HEK293T (cell line): ENCODE results near the gene RNF152.

ENCODE experiments used
- CTCF ChIA-PET: fragments of 350-600 bp; formaldehyde crosslinking; extraction: SDS; loops from one replicate; lab custom pipeline; 2021; ENCODE audit warnings: antibody characterized with exemption, inconsistent platforms; lab: Yijun Ruan, JAX
- POLR2A ChIA-PET: fragments of 350-600 bp; formaldehyde crosslinking; extraction: SDS; loops from one replicate; lab custom pipeline; 2020; ENCODE audit warnings: antibody characterized with exemption, inconsistent platforms; lab: Yijun Ruan, JAX
- DNase-seq: peaks from one replicate; pipeline ENCODE4 v3.0.0; 2012; ENCODE audit warnings: mixed read lengths; ENCODE audit errors: extremely low spot score
- ARNT ChIP-seq: fragments of 450-650 bp; IDR thresholded peaks from 2 replicates; pipeline ENCODE4 v1.6.1; 2017; ENCODE audit warnings: mild to moderate bottlenecking
- BHLHE40 ChIP-seq: fragments of 450-650 bp; IDR thresholded peaks from 2 replicates; pipeline ENCODE4 v1.6.1; 2016; ENCODE audit warnings: mild to moderate bottlenecking, moderate library complexity, borderline replicate concordance
- CTBP1 ChIP-seq: fragments of 450-650 bp; IDR thresholded peaks from 2 replicates; pipeline ENCODE4 v1.6.1; 2016; ENCODE audit warnings: borderline replicate concordance
- ELF4 ChIP-seq: fragments of 450-650 bp; IDR thresholded peaks from 2 replicates; pipeline ENCODE4 v1.6.1; 2017; ENCODE audit warnings: antibody characterized with exemption
- FOXA1 ChIP-seq: fragments of 450-650 bp; IDR thresholded peaks from 2 replicates; pipeline ENCODE4 v1.6.1; 2016; ENCODE audit warnings: mild to moderate bottlenecking
- FOXK2 ChIP-seq: fragments of 450-650 bp; IDR thresholded peaks from 2 replicates; pipeline ENCODE4 v1.6.1; 2016; ENCODE audit warnings: mild to moderate bottlenecking
- FOXM1 ChIP-seq: fragments of 450-650 bp; IDR thresholded peaks from 2 replicates; pipeline ENCODE4 v1.6.1; 2017; ENCODE audit warnings: mild to moderate bottlenecking, borderline replicate concordance
- HDGF ChIP-seq: fragments of 450-650 bp; IDR thresholded peaks from 2 replicates; pipeline ENCODE4 v1.6.1; 2017; ENCODE audit warnings: antibody characterized with exemption, borderline replicate concordance
- L3MBTL2 ChIP-seq: fragments of 450-650 bp; conservative IDR thresholded peaks from 2 replicates; pipeline ENCODE4 v1.6.1; 2016; ENCODE audit warnings: mild to moderate bottlenecking
- LEF1 ChIP-seq: fragments of 450-650 bp; IDR thresholded peaks from 2 replicates; pipeline ENCODE4 v1.6.1; 2017; ENCODE audit warnings: mild to moderate bottlenecking, borderline replicate concordance
- NFRKB ChIP-seq: fragments of 450-650 bp; IDR thresholded peaks from 2 replicates; pipeline ENCODE4 v1.6.1; 2016; ENCODE audit warnings: mild to moderate bottlenecking, moderate library complexity
- PKNOX1 ChIP-seq: fragments of 450-650 bp; IDR thresholded peaks from 2 replicates; pipeline ENCODE4 v1.6.1; 2016
- SP1 ChIP-seq: fragments of 450-650 bp; IDR thresholded peaks from 2 replicates; pipeline ENCODE4 v1.6.1; 2017
- SUZ12 ChIP-seq: fragments of 450-650 bp; IDR thresholded peaks from 2 replicates; pipeline ENCODE4 v1.6.1; 2016; ENCODE audit warnings: mild to moderate bottlenecking
- TARDBP ChIP-seq: fragments of 450-650 bp; IDR thresholded peaks from 2 replicates; pipeline ENCODE4 v1.6.1; 2016
- ZNF384 ChIP-seq: fragments of 450-650 bp; IDR thresholded peaks from 2 replicates; pipeline ENCODE4 v1.6.1; 2016

The RNF152 gene

DNA sequence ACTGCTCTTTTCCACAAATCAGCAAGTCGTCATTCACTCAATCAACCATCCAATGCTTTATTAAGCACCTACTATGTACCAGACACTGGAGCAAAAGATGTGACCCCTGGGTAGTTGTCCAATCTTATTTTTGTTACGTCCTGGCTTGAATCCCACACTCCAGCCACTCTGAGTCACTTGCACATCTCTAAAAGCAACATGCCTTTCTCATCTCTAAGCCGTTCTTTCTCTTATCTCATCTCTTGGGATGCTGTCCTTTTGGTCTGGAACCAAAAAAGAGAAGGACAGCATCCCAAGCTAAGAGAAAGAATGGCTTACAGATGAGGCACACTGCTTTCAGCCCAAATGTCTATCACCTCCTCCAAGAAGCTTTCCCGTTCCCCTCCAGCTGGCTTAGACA is 58.8 kb downstream of the RNF152 start:
- CTCF ChIA-PET = interaction anchor here (0.9 kb wide), 1 partner anchor 9 kb away, joined by 3 read pairs; no protein-coding TSS in a partner anchor
- TF ChIP-seq TARDBP (no peak), FOXK2 (no peak), ARNT (no peak), ZNF384 (no peak), L3MBTL2 (no peak), SP1 (no peak), PKNOX1 (no peak), SUZ12 (no peak), ELF4 (no peak), BHLHE40 (no peak), CTBP1 (no peak), FOXA1 (no peak), LEF1 (no peak), HDGF (no peak), FOXM1 (no peak), NFRKB (no peak)
- POLR2A ChIA-PET = no interaction called here
- DNase-seq = no peak

DNA sequence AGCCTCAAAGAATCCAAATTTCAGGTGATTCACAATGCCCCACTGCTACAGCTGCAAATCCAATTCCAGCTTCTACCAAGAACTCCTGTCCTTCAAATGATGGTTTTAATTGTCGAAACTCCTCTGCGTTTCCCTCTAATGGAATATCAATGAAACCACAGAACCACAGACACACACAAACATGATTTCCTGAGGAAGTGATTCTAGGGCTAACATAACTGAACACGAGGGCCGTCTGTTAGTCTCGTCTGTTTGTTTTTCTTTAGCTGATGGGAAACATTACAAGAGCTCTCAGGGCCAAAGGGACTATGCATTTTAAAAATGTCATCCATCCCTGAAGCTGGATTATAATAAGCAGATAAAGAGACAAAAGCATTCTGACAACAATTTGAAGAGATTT is 59.4 kb downstream of the RNF152 start:
- TF ChIP-seq ZNF384 = no peak
- TF ChIP-seq TARDBP = no peak
- TF ChIP-seq ARNT = no peak
- no peak for TF ChIP-seq BHLHE40
- TF ChIP-seq LEF1 = no peak
- TF ChIP-seq L3MBTL2 = no peak
- DNase-seq = no peak
- CTCF ChIA-PET = interaction anchor here (0.6 to 0.9 kb wide), 2 partner anchors 8 to 19 kb away, joined by 3 read pairs; no protein-coding TSS in a partner anchor

DNA sequence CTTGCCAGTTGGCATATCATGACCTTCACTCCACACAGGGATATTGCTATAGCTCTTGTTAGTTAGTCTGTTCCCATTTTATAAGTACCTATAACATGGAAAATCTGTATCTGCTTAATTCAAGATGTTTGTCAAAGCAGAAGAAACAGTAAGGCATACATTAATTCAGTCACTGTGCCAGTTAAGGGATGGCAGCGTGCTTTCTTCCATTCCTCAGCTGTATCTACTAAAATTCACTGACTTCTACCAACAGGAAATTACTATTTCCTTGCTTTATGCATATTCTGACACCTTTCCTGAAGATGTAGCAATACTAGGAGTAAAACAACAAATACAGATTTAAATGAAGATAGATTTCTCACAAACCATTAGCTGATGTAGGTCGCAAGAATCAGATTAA is 59.9 kb downstream of the RNF152 start:
- POLR2A ChIA-PET = interaction anchor here (1.4 kb wide), 1 partner anchor 12 kb away, joined by 3 read pairs; no protein-coding TSS in a partner anchor
- no peak for TF ChIP-seq ELF4
- TF ChIP-seq FOXM1 = no peak
- TF ChIP-seq L3MBTL2 = no peak
- no peak for TF ChIP-seq FOXA1
- no peak for TF ChIP-seq FOXK2
- no peak for TF ChIP-seq LEF1
- TF ChIP-seq SP1 = no peak
- CTCF ChIA-PET = interaction anchor here (0.6 kb wide), 1 partner anchor 19 kb away, joined by 3 read pairs; no protein-coding TSS in a partner anchor
- no peak for DNase-seq

More for the DNA sequence above, 59.4 kb downstream of the RNF152 start:
- POLR2A ChIA-PET = interaction anchor here (1.4 kb wide), 1 partner anchor 13 kb away, joined by 3 read pairs; no protein-coding TSS in a partner anchor

DNA sequence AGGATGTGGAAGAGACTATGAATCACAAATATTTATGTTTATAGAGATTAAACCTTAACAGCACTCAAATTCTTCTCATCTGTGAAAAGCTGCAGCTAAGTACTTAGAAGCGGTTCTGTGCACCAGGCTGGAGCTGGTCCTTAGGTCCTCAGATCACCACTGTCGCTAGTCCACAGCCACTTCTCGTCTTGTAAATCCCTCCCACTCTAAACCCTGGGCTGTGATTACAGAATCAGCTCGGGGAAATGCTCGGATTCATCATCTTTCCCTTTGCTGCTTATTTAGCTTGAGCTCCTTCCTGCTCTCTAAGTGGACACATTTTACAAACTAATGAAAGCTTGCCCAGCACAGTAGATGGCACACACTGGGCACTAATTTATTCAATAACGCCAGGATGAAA is 61.7 kb downstream of the RNF152 start:
- TF ChIP-seq SP1 (no peak), BHLHE40 (no peak), L3MBTL2 (no peak), ARNT (no peak), FOXK2 (no peak), CTBP1 (no peak), NFRKB (no peak), TARDBP (no peak), LEF1 (no peak), FOXA1 (no peak), ZNF384 (no peak)
- CTCF ChIA-PET = no interaction called here
- POLR2A ChIA-PET = no interaction called here
- DNase-seq = no peak

GRCh38 chr18:61829108-61829507 is 63.7 kb downstream of the RNF152 start:
- TF ChIP-seq FOXA1 (no peak), SP1 (no peak), FOXM1 (no peak), ARNT (no peak), ZNF384 (no peak), L3MBTL2 (no peak), SUZ12 (no peak), ELF4 (no peak), CTBP1 (no peak), BHLHE40 (no peak), TARDBP (no peak), LEF1 (no peak), PKNOX1 (no peak), HDGF (no peak)
- no peak for DNase-seq
- ChIA-PET CTCF (no interaction called here), POLR2A (no interaction called here)

DNA sequence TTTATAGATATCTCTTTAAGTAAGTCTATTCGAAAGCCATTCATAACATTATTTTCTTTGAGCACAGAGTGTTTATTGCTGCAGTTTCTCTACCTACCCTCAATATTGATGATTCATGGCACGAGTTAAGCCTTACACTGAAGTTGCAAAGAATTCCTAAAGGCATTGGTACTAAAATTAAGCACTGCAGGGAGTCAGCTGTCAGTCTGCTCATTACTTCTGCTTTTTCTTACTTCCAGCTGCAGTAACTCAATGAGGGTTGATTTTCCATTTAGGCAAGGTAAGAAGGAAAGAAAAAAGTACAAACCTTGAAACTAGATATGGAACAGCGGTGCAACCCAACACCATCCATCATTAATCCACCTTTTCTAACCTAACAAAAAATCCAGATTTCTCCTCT is 65.2 kb downstream of the RNF152 start:
- ChIA-PET POLR2A (no interaction called here), CTCF (no interaction called here)
- TF ChIP-seq L3MBTL2 = no peak
- no peak for TF ChIP-seq CTBP1
- no peak for TF ChIP-seq ZNF384
- no peak for TF ChIP-seq PKNOX1
- no peak for TF ChIP-seq SP1
- no peak for TF ChIP-seq HDGF
- no peak for TF ChIP-seq ELF4
- no peak for TF ChIP-seq FOXA1
- no peak for TF ChIP-seq LEF1
- no peak for TF ChIP-seq TARDBP
- no peak for TF ChIP-seq BHLHE40
- TF ChIP-seq NFRKB = no peak
- TF ChIP-seq SUZ12 = no peak
- TF ChIP-seq FOXK2 = no peak
- TF ChIP-seq ARNT = no peak
- no peak for TF ChIP-seq FOXM1
- no peak for DNase-seq
